Fibroblast of peridontal ligament (primary cell): ENCODE data around the gene DSG2.
A peak's percentile ranks its signal among the peaks of the same experiment; 100 is the strongest.
"Not testable (repeated sequence)": the region's sequence is repeated elsewhere in the genome, so short reads cannot be mapped to it uniquely, and the experiment has no call there.

Experiments used
- DNase-seq: peaks from one replicate; pipeline ENCODE4 v3.0.0-alpha.2; 2010; ENCODE audit errors: extremely low read depth

Gene DSG2

GRCh38 chr18:31497836-31498573 lies at the start of gene DSG2:
DSG2 (plus strand) TSS chr18:31498177; CDS start chr18:31498252, 75 bp downstream.
- DNase-seq = no peak

DNA sequence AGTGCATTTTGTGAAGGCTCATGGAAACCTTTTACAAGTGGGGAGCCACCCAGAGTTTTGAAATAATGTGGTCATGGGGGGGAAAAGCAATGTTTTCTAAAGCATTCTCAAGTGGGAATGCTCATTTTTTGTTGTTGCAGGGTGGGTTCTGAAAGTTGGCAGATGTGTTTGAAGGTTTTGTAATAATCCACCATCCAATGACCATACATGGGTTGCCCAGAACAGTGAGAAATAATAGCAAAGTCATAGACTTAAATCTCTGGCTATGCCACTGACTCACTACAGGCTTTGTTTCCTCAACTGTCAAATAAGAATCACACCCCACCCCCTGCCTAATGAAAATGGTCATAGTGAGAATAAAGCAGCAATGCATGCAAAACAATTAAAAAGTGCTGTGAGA lies 47.6 kb upstream of the DSG2 start:
- no peak for DNase-seq

- no peak for DNase-seq
Observed at GRCh38 chr18:31451625-31452024, 46.4 kb upstream of the DSG2 start.

DNA sequence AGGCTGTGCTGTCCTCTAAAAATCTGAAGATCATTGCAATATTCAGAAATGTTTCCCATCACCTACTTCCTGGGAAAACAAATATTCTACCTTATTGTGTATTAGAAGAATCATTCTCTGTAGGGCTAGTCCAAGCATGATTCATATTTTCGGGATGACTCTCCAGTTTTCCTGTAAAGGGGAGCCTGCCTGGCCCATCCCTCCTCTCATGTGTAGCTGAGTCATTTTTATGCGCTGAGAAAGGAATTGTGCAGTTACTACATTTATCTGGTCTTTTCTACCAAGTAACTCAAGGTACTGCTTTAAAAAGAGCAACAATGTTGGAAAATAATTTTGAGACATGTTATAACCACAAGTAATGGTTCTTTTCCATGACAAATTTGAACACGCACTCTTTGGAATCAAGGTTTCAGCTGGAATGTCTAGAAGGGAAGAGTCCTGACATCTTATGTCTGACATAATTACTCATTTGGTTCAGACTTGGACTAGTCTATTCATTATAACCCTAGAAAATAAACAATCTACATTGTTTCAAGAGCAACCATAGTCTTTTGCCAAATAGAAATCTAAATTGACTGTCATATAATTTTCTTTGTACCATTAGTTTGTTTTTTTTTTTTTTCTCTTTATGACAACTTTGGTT lies 43.8 kb upstream of the DSG2 start:
- DNase-seq = no peak

GRCh38 chr18:31469629-31470028 lies 28.3 kb upstream of the DSG2 start:
- no peak for DNase-seq

DNA sequence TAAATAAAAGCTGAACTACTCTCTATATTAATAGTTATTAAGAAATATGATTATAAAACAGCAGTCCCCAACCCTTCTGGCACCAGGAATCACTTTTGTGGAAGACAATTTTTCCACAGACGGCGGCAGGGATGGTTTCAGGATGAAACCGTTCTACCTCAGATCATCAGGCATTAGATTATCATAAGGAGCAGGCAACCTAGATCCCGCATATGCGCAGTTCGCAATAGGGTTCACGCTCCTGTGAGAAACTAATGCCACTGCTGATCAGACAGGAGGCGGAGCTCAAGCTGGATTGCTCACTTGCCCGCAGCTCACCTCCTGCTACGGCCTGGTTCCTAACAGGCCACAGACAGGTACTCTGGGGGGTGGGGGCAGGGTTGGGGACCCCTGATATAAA lies 19.3 kb upstream of the DSG2 start:
- no peak for DNase-seq

DNA sequence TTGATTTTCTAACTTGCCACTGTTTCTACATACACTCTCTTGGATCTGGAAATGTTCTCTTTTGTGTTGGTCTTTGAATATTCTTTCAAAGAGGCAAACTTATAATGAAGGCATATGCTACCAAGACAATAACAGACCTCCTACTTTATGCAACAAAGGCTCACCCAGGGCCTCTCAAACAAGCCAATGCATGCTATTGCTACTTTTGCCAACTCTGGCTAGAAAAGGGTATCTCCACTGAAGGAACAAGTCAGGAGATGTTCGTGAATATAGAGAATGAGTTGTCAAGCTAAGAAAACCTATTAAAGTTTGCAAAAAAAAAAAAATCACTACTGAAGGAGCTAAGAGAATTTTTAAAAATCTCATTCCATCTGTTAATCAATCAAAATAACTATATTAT lies 15.9 kb upstream of the DSG2 start:
- DNase-seq = no peak

- DNase-seq = no peak
Observed at GRCh38 chr18:31483396-31483795, 14.6 kb upstream of the DSG2 start.

- DNase-seq = no peak
Observed at GRCh38 chr18:31484461-31484860, 13.5 kb upstream of the DSG2 start.

DNA sequence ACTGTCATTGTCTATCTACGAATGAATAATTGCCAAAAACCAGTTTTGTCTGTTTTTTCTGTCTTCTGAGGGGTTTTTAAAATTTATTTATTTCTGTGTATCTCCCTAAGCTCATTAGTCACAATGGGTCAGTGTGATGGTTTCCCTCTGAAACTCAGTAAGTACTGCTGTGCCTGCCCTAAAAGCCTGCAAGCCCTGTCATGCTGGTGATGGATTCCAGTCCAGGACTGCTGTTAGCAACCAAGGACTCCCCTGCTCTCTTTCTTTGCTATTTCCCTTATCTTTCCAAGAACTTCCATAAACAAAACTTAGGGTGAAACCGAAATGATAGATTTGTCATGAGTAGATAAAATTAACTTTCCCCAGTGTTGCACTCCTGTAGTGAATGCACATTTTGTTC lies 11.8 kb upstream of the DSG2 start:
- DNase-seq = no peak

DNA sequence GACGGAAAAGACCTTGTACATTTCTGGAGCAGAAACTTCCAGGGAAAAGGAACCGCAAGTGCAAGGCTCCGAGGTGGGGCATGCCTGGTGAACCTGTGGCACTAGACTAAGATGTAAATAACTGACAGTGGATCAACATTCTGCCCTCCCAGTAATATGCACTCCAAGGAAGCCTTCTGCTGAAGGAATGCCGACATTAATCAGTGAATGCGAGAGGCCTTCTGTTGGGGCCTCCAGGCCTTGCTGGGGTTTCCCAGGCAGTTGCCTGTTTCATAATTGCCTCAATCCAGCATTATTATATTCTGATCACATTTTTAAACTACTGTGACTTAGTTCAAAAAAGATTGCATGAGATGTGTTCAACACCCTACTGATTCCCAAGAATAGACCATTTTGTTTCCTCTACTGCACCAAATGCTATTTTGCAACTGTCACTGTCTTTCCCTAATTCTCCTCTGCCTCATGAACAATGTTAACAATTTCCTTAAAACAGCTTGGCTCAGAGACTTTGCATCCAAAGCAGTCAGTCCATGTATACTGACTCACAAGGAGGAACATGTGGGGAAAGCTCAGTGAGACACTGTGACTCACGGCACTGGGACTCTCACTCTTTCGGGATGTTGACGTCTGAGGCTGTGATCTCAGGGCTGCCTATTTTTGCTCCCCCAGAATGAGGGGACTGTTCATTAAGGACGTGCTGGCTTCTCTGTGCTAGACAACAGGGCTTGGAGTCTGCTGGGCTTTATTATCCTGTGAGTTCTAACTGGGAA lies 10.5 kb upstream of the DSG2 start:
- DNase-seq = peak; percentile 2

- no peak for DNase-seq
Observed at GRCh38 chr18:31489311-31489710, 8.7 kb upstream of the DSG2 start.

DNA sequence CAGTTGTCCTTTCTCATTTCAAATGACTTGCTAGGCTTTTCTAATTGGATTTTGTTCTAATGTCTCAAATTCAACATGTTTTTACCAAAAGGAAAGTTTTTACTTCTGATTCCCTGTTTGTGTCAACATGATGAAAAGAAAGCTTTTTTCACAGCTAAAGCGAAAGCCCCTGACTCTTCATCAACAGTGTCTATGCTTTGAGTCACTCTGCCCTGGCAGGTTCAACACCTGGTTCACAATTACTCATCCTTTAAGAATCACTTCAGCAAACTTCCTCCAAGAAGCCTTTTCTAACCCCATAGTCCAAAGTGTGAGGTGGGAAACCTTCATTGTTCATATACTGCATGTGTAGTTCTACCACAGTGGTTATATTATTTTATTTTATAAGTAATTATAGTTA lies 7.6 kb upstream of the DSG2 start:
- no peak for DNase-seq

DNA sequence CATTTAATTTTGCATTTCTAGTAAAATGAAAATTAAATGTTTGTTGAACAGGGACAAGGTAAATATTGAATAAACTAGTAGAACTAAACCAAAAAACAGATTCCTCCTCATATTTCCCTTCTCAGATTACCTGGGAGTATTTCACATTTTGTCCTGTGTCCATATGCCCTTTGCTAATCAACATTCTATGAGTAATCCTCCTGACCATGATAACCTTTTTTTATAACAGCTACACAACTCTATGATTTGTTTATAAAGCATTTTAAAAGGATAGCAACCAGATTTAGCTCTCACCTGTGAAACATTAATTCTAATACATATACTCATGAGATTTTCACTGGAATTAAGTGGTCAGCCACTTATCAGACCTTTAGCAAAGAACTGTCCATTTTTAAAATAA lies 7.1 kb upstream of the DSG2 start:
- no peak for DNase-seq

GRCh38 chr18:31491586-31491985 lies 6.4 kb upstream of the DSG2 start:
- no peak for DNase-seq

DNA sequence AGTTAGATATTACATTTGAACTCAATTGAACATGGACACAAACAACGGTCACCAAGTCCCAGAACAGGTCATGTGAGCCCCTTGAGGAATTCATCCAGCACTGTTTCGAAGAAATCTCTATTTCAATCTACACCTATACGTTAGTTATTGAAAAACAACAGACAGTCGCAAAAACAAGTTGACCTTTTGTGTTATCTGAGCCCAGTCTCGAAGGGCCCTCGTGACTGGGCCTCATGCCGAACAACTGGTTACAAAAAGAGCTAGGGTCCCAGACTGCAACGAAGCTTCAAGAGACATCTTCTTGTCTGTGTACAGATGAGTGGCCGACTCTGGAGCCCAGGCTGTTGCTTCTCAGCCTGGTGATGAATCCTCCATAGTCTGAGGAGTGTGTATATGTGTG lies 5.3 kb upstream of the DSG2 start:
- DNase-seq = no peak

GRCh38 chr18:31493171-31493570 lies 4.8 kb upstream of the DSG2 start:
- DNase-seq = no peak

- no peak for DNase-seq
Observed at GRCh38 chr18:31493941-31494340, 4.0 kb upstream of the DSG2 start.

GRCh38 chr18:31494705-31495244 lies 3.2 kb upstream of the DSG2 start:
- not testable (repeated sequence) for DNase-seq

- no peak for DNase-seq
Observed at GRCh38 chr18:31497404-31497835, 557 bp upstream of the DSG2 start.

GRCh38 chr18:31498574-31499524 lies 872 bp downstream of the DSG2 start:
- DNase-seq = no peak
